HG03354 (cell line): ENCODE results near the gene OSBPL7.

ENCODE experiments used
- ATAC-seq: cut with Tn5 transposase; IDR thresholded peaks from one replicate; pipeline ENCODE4 v1.9.1; 2021; ENCODE audit warnings: mild to moderate bottlenecking; ENCODE audit not compliant: unreplicated experiment, poor library complexity, severe bottlenecking

OSBPL7 gene

GRCh38 chr17:47850373-47850691 lies 28.7 kb upstream of the OSBPL7 start:
- ATAC-seq = no peak

GRCh38 chr17:47848198-47848513 lies 26.6 kb upstream of the OSBPL7 start:
- ATAC-seq = no peak

GRCh38 chr17:47847341-47848197 lies 26.0 kb upstream of the OSBPL7 start:
- ATAC-seq = no peak

GRCh38 chr17:47846716-47847340 lies 25.2 kb upstream of the OSBPL7 start:
- ATAC-seq = no peak

- ATAC-seq = no peak
Measured at GRCh38 chr17:47845716-47846075, 24.1 kb upstream of the OSBPL7 start.

GRCh38 chr17:47844814-47845715 lies 23.5 kb upstream of the OSBPL7 start:
- ATAC-seq = no peak

GRCh38 chr17:47844227-47844626 lies 22.6 kb upstream of the OSBPL7 start:
- no peak for ATAC-seq

GRCh38 chr17:47843391-47843730 lies 21.8 kb upstream of the OSBPL7 start:
- ATAC-seq = no peak

- no peak for ATAC-seq
Measured at GRCh38 chr17:47841488-47842291, 20.1 kb upstream of the OSBPL7 start.

- ATAC-seq = peak; percentile 85
Measured at GRCh38 chr17:47840742-47841487, 19.3 kb upstream of the OSBPL7 start, which contains the start of gene SCRN2. SCRN2 (minus strand) TSS chr17:47841273; CDS start chr17:47840843, 430 bp downstream.

- no peak for ATAC-seq
Measured at GRCh38 chr17:47840001-47840741, 18.6 kb upstream of the OSBPL7 start.

GRCh38 chr17:47839071-47839470 lies 17.5 kb upstream of the OSBPL7 start:
- ATAC-seq = no peak

GRCh38 chr17:47838636-47839035 lies 17.0 kb upstream of the OSBPL7 start:
- ATAC-seq = no peak

- ATAC-seq = no peak
Measured at GRCh38 chr17:47837401-47838039, 15.9 kb upstream of the OSBPL7 start.

- no peak for ATAC-seq
Measured at GRCh38 chr17:47836601-47837000, 15.0 kb upstream of the OSBPL7 start.

- ATAC-seq = no peak
Measured at GRCh38 chr17:47834756-47835155, 13.2 kb upstream of the OSBPL7 start.

- peak; percentile 4 for ATAC-seq
Measured at GRCh38 chr17:47831934-47832327, 10.3 kb upstream of the OSBPL7 start.
